Fibroblast of lung (primary cell): Measurements from ENCODE around the gene ZNF324.

ENCODE experiments used
- CTCF ChIP-seq, 2 donors: IDR thresholded peaks in 1 of 2; conservative IDR thresholded peaks in 1 of 2; 1 replicate in 1 of 2; 2 replicates in 1 of 2; pipeline ENCODE4 v1.5.1; 2011 to 2012; ENCODE audit warnings: low read length in 2 of 2, control low read depth in 1 of 2, inconsistent platforms in 1 of 2, low read depth in 1 of 2, mild to moderate bottlenecking in 1 of 2
- EZH2 ChIP-seq: IDR thresholded peaks from 2 replicates; pipeline ENCODE4 v1.5.1; 2012; ENCODE audit warnings: low read length, control low read depth, mild to moderate bottlenecking; ENCODE audit errors: missing control alignments

- TF ChIP-seq CTCF (conservative IDR thresholded peaks at IDR 0.05 in 1 of 2, IDR thresholded peaks at IDR 0.05 in 1 of 2; ENCODE audit: low read depth in 1 of 2, low read length in 2 of 2) = no peak
- TF ChIP-seq EZH2 = no peak
Observed at GRCh38 chr19:58474291-58474996, 7.6 kb downstream of the ZNF324 start.
